IPS-20b (cell line): ENCODE data around the gene AGMAT.
A peak's percentile ranks its signal among the peaks of the same experiment; 100 is the strongest.

Experiments used
- H3K27ac ChIP-seq: one replicate; pipeline ENCODE4 v1.5.1; 2013; ENCODE audit warnings: low read length
- H3K27me3 ChIP-seq: 2 replicates; pipeline ENCODE4 v1.6.1; 2013; ENCODE audit warnings: mild to moderate bottlenecking, low read length, inconsistent platforms; ENCODE audit not compliant: insufficient read depth
- H3K36me3 ChIP-seq: 2 replicates; pipeline ENCODE4 v1.6.1; 2013; ENCODE audit warnings: low read depth, mild to moderate bottlenecking, inconsistent platforms, low read length, moderate library complexity; ENCODE audit not compliant: insufficient read depth
- H3K4me1 ChIP-seq: 2 replicates; pipeline ENCODE4 v1.6.1; 2013; ENCODE audit warnings: mild to moderate bottlenecking, control low read depth, inconsistent platforms, low read length, moderate library complexity; ENCODE audit not compliant: insufficient read depth
- H3K4me3 ChIP-seq: 2 replicates; pipeline ENCODE4 v1.5.1; 2013; ENCODE audit warnings: mild to moderate bottlenecking, low read length, inconsistent platforms
- H3K9ac ChIP-seq: 2 replicates; pipeline ENCODE4 v1.6.1; 2013; ENCODE audit warnings: low read depth, mild to moderate bottlenecking, inconsistent platforms, low read length, moderate library complexity
- H3K9me3 ChIP-seq: 2 replicates; pipeline ENCODE4 v1.6.1; 2013; ENCODE audit warnings: mild to moderate bottlenecking, low read depth, low read length, inconsistent platforms; ENCODE audit not compliant: insufficient read depth

The AGMAT gene

DNA sequence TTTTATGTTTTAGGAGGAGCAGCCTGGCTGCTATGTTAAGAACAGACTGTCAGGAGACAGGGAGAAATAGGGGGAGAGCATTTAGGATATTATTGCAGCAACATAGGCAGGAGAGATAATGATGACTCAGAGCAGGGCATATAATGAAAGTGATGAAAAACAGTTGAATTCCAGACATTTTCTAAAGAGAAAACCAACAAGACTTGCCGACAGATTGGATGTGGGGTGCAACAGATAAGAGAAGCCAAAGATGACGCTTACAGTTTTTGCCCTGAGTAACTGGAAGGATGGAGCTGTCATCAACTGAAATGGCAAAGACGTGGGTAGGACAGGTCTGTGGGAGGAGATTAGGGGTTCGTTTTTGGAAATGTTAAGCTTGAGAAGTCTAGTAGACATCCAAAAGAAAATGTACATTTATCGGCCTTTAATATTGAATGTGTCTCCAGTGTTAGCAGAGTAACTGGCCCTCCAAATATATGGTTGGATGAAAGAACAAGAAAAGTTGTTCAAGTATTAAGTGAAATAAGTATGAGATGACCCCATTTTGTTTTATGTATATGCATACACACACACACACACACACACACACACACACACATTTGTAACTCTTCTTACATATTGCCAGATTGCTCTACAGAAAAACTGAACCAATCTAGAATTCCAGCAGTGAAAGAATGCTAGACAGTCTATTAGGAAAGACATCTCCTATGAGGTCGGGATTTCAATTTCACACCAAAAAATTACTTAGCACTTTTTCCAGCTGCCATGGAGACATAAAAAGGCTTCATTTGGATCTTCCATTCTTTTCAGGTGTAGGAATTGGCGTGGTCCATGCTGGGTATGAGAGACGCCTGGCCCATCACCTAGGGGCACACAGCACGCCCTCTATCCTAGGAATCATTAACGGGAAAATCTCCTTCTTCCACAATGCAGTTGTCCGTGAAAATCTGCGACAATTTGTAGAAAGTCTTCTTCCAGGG lies 41.0 kb downstream of the AGMAT start:
- no peaks in the 10 kb centered on the region for H3K9me3 ChIP-seq
- no peaks in the 10 kb centered on the region for H3K27me3 ChIP-seq
- no peaks in the 10 kb centered on the region for H3K4me1 ChIP-seq
- no peak overlapping the region for H3K4me3 ChIP-seq
- H3K27ac ChIP-seq: no peak overlapping the region
- H3K9ac ChIP-seq: no peak overlapping the region
- peaks cover 88% of the 10 kb centered on the region for H3K36me3 ChIP-seq

DNA sequence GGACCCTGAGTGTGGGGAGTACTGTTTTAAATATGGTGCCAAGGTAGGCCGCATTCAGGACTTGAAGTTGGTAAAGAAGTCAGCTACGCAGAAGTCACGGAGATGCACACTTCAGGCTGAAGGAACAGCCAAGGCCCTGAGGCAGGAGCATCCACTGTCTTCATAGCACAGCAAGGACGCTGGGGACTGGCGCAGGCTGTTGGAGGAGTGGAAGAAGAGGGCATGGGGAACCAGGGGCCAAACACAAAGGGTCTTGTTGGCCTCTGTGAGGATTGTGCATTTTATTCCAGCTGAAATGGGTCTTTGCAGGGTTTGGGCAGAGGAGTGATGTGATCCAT lies 41.6 kb downstream of the AGMAT start:
- Histone ChIP-seq H3K36me3 (peaks cover 87% of the 10 kb centered on the region), H3K27me3 (no peaks in the 10 kb centered on the region), H3K9ac (no peak overlapping the region), H3K27ac (no peak overlapping the region), H3K9me3 (no peaks in the 10 kb centered on the region), H3K4me1 (no peaks in the 10 kb centered on the region), H3K4me3 (no peak overlapping the region)

DNA sequence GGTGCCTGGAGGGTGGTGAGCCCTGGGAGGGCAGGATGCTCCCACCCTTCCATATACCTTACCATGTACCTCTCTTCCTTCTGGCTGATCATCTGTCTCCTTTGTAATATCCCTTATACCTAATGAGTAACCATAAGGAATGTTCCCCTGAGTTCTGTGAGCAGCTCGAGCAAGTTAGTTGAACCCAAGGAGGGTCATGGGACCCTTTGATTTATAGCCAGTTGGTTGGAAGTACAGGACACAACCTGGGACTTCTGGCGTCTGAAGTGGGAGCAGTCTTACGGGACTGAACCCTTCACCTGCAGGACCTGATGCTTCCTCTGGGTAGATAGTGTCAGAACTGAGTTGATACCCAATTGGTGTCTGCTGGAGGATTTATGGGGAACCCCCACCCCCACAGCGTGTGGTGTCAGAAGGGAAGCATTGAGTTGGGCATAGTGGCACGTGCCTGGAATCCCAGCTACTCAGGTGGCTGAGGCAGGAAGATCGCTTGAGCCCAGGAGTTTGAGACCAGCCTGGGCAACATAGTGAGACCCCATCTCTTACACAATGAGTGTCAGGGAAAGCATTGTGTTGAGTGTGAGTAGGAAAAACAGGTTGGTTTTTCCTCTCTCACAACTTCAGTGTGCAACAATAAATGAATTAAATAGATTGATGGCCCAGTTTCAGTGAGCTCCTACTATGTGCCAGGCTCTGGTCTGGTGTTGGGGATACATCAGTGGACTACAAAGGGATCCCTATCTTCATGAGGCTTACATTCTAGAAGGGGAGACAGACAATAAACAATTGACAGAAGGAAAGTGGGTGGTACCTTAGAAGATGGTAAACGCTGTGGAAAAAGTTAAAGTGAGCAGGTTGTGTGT lies 42.2 kb downstream of the AGMAT start:
- no peaks in the 10 kb centered on the region for H3K9me3 ChIP-seq
- H3K27ac ChIP-seq: no peak overlapping the region
- H3K27me3 ChIP-seq: no peaks in the 10 kb centered on the region
- H3K4me3 ChIP-seq: no peak overlapping the region
- peaks cover 84% of the 10 kb centered on the region for H3K36me3 ChIP-seq
- no peak overlapping the region for H3K9ac ChIP-seq
- H3K4me1 ChIP-seq: no peaks in the 10 kb centered on the region

DNA sequence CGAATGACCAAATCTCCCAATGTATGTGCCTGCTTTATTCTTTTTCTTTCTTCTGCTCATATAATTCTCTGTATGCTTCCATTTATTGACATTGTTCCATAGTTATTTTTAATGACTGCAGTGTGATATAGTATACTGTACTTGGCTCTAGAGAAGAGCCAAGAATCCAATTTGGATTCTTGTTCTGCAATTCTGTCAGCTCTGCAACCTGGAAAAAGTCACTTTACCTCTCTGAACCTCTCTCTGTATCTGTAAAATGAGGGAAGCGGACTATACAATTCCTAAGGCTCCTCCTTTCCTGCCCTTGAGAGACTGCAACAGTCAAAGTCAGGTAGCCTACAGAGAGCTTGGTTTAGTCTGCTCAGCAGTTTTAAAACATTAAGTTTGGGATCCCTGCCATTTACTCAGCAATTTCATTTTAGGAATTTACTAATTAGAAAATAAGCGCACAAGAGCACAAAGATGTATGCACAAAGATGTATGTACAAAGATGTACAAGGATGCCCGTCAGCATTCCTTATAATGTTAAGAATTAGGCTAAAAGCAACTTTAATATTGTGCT lies 43.5 kb downstream of the AGMAT start:
- no peak overlapping the region for H3K27ac ChIP-seq
- no peaks in the 10 kb centered on the region for H3K9me3 ChIP-seq
- peaks cover 84% of the 10 kb centered on the region for H3K36me3 ChIP-seq
- H3K27me3 ChIP-seq: no peaks in the 10 kb centered on the region
- H3K9ac ChIP-seq: no peak overlapping the region
- no peak overlapping the region for H3K4me3 ChIP-seq
- no peaks in the 10 kb centered on the region for H3K4me1 ChIP-seq

DNA sequence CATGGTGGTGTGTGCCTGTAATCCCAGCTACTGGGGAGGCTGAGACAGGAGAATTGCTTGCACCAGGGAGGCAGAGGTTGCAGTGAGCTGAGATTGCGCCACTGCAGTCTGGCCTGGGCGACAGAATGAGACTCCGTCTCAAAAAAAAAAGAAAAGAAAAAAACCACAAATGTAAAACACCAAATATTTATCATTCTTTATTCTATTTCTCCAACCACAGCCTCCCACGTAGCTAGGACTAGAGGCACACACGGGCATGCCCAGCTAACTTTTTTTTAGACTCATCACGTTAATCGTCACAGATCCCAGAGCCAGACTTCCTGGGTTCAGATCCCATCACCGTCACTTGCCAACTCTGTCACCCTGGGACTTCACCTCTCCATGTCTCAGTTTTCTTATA lies 44.7 kb downstream of the AGMAT start:
- no peaks in the 10 kb centered on the region for H3K4me1 ChIP-seq
- no peak overlapping the region for H3K9ac ChIP-seq
- H3K27me3 ChIP-seq: no peaks in the 10 kb centered on the region
- no peaks in the 10 kb centered on the region for H3K9me3 ChIP-seq
- H3K4me3 ChIP-seq: no peak overlapping the region
- H3K36me3 ChIP-seq: peaks cover 82% of the 10 kb centered on the region
- no peak overlapping the region for H3K27ac ChIP-seq

DNA sequence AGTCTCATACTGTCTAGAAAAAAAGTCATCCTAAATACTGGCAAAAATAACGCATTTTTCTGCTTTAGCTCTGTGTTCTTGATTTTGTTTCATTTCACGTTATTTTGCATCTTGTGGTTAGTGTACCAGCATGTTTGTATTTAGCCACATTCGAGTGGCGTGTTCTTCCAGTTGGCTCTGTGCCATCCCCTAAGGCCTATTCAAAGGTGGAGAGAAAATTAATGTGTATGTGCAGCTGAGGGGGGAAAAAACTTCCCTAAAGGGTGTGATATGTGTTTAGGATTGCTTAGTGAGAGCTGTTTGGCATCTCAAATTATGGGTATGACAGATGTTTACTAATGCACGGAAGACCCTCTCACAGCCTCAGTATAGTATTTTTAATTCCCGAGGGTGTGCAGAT lies 46.1 kb downstream of the AGMAT start:
- Histone ChIP-seq H3K36me3 (peaks cover 80% of the 10 kb centered on the region), H3K9me3 (no peaks in the 10 kb centered on the region), H3K4me1 (no peaks in the 10 kb centered on the region), H3K4me3 (no peak overlapping the region), H3K9ac (no peak overlapping the region), H3K27me3 (no peaks in the 10 kb centered on the region), H3K27ac (no peak overlapping the region)

DNA sequence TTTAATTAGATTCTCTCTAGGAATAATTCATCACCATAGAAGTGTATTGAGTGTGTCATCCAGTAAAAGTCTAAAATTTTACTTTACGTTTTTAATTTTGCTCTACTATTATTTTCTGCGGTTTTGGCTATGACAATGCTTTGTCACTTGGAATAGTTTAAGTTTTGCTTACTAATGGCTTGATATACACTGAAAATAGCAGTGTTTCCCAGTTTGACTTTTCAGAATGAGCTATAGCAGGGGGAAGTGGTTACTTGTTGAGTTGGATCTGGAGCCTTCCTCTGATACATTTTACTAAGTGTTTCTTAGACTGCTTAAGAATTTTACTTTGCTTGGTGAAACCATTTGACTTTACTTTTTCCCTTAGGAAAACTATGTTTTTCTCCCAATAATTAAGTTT lies 53.2 kb downstream of the AGMAT start:
- Histone ChIP-seq H3K4me1 (no peaks in the 10 kb centered on the region), H3K36me3 (peaks cover 35% of the 10 kb centered on the region), H3K27ac (no peak overlapping the region), H3K27me3 (no peaks in the 10 kb centered on the region), H3K9ac (no peak overlapping the region), H3K4me3 (no peak overlapping the region), H3K9me3 (no peaks in the 10 kb centered on the region)

DNA sequence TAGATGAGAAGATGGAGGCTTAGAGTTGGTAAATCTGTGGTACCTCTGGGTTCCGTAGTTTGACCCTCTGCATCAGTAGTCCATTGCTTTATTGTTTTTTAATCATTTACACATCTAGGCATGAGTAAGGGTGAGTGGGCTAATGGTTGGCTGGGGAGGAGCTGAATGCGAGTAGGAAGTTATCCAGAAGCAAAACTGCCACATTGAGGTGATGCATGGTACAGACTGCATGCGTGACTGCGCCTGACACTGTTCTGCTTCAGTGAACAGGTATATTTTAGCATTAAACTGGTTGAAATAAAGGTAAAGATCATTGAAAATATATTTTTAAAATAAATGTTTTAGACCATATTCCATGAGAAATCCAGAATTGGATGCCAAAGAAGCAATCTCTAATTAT lies 53.8 kb downstream of the AGMAT start:
- Histone ChIP-seq H3K9ac (no peak overlapping the region), H3K4me1 (no peaks in the 10 kb centered on the region; the same call in 1 of the 2 replicates), H3K4me3 (no peak overlapping the region), H3K27me3 (no peaks in the 10 kb centered on the region), H3K36me3 (peaks cover 30% of the 10 kb centered on the region), H3K27ac (no peak overlapping the region), H3K9me3 (no peaks in the 10 kb centered on the region)

DNA sequence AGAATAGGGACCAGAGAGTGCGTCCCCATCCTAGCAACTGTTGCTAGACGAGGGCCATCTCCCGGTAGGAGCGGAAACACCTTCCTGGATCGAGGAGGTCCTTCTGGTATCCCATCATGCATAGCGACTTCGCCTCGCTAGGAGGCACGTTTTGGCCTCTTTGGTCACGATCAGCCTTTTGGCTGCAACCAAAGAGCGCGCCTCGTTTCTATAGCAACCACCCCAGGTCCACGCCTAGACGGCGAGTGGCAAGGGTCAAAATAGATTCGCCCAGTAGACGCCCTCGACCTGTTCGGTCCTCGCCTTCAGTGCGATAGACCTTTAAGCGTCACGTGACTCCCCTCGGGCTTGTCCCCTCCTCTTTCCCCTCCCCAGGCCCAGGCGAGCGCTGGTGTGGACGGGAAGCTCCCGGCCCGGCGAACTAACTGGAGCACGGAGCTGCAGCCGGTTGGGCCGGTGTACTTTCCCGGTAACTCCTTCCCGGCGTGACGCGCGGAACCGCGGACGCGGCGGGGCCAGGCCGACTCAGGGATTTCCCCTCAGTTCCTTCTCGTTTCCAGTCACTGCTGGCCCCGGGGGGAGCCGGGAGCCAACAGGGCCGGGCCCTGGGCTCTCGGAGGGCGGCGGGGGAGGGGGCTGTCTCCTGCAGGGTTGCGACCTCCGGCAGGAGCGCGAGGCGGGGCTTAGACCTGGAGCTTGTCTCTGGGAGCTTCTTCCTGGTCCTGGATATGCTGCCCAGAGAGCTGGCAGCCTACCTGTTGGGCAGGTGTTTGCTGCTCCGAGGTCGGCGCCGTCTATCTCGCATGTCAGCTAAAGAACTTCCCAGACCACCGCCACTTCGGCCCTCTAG lies 58.1 kb downstream of the AGMAT start, which contains the start of gene DNAJC16:
TSS of gene DNAJC16 (plus strand) at position 359 of the 850 bp plus-strand sequence. CDS start 2,258 bp downstream, outside the sequence.
- Histone ChIP-seq H3K9me3 (no peaks in the 10 kb centered on the region), H3K36me3 (peaks cover 8% of the 10 kb centered on the region; the same call in 1 of the 2 replicates), H3K27ac (no peak within 1 kb of the TSS), H3K4me3 (peak within 1 kb of the TSS; percentile 83), H3K9ac (peak within 1 kb of the TSS; percentile 78), H3K4me1 (peaks cover 2% of the 10 kb centered on the region; the same call in 1 of the 2 replicates), H3K27me3 (no peaks in the 10 kb centered on the region)

DNA sequence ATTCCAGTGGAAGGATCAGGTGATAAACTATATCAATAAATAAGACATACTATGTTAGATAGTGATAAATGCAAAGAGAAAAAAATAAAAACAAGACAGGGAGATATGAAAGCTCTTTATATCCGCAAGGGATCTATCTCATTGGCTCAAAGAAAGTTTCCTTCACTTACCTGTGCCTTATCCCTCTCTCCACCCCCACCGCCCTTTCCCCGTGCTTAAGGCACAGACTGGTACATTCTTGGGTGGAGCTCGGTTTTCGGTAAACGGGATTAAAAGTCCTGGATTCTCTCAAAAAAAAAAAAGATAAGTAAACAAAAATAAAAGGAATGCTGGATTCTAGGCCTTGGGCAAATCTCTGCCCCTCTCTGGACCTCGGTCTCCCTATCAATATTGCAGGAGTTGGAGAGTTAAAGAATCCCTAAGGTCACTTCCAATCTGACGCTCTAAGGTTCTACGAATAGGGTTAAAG lies 58.8 kb downstream of the AGMAT start:
- H3K36me3 ChIP-seq: peaks cover 8% of the 10 kb centered on the region; the same call in 1 of the 2 replicates
- H3K27ac ChIP-seq: no peak overlapping the region
- H3K4me1 ChIP-seq: peaks cover 2% of the 10 kb centered on the region; the same call in 1 of the 2 replicates
- H3K27me3 ChIP-seq: no peaks in the 10 kb centered on the region
- H3K9ac ChIP-seq: no peak overlapping the region
- no peaks in the 10 kb centered on the region for H3K9me3 ChIP-seq
- peak overlapping the region; percentile 82 for H3K4me3 ChIP-seq
